GM18867 (cell line): ENCODE data around the gene CMC4.

ENCODE experiments used
- ATAC-seq: cut with Tn5 transposase; IDR thresholded peaks from one replicate; pipeline ENCODE4 v1.9.1; 2021; ENCODE audit warnings: mild to moderate bottlenecking, moderate library complexity; ENCODE audit not compliant: unreplicated experiment

The CMC4 gene

GRCh38 chrX:155070975-155071693 lies at the start of gene CMC4, which contains the start of the genes BRCC3 and MTCP1:
TSS of gene CMC4 (minus strand) at chrX:155071136. CDS start at chrX:155064023, 7,113 bp downstream.
TSS of gene BRCC3 (plus strand) at chrX:155071508. CDS start at chrX:155071528, 20 bp downstream.
TSS of gene MTCP1 (minus strand) at chrX:155071136. CDS start at chrX:155066010, 5,126 bp downstream.
- ATAC-seq: peak; percentile 89

DNA sequence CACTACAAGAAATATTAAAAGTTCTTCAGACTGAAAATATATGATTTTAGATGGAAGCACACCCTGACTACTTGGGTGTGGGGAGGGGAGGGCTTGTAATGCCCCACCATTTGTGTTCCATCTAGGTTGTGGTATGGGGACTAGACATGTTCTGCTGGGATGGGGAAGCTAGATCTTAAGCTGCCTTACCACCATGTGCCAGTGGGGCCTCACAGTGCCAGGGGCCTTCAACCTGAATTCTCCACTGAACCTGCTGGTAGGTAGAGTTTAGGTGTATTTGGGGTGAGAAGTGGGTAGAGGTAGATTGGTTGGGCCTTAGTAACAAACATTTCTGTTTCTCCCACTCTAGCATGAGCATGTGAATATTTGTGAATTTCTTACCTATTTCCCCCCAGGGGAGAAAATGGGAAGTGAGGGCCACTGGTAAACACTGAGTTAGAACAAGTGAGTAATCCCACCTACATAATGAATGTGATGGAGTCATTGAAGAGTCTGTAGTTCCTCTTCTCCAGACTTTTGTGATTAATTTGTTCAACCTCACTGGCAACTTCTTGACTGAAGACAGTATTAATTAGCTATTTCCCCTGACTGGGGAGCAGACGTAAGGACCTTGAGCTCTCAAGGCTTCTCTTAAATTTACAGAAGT lies 44.4 kb upstream of the CMC4 start:
- no peak for ATAC-seq

GRCh38 chrX:155113097-155113496 lies 42.2 kb upstream of the CMC4 start:
- ATAC-seq: no peak

GRCh38 chrX:155112171-155112570 lies 41.2 kb upstream of the CMC4 start:
- no peak for ATAC-seq

DNA sequence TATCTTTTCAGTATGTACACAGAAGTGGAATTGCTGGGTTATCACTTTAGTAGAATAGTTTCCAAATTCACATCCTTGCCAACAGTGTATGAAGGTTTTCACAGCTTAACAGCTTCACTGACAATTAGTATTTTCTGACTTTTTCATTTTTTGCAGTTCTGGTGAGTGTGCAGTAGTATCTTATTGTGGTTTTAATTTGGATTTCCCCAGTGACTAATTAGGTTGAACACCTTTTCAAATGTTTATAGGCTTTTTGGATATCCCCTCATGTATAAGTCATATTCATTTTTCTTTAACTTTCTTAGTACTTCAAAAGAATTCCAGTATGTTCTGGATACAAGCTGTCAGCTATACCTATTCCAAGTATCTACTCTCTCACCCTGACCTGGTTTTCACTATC lies 37.5 kb upstream of the CMC4 start:
- no peak for ATAC-seq

GRCh38 chrX:155105919-155106318 lies 35.0 kb upstream of the CMC4 start:
- ATAC-seq: no peak

DNA sequence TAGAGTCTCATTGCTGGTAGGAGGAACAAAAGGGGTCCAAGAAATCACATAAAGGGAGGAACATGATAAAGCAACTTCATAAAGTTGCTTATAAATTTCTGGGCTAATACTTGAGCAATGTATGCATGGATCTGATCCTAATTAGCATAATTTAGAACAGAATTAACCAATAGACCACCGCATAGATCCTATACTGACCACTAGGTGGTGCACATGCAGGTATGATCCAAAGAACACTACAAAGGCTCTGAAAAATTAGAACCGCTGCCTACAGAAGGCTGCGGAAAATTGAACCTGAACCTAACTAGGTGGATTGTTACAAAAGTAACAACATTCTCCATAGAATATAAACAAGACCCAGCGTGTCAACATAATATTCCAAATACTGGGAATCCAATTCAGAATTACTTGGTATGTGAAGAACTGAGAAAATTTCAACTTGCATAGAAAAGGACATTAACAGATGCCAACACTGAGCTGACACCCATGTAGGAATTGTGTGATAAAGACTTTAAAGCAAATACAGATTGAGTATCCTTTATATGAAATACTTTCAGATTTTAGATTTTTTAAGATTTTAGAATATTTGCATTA lies 23.6 kb upstream of the CMC4 start:
- ATAC-seq: peak; percentile 81

DNA sequence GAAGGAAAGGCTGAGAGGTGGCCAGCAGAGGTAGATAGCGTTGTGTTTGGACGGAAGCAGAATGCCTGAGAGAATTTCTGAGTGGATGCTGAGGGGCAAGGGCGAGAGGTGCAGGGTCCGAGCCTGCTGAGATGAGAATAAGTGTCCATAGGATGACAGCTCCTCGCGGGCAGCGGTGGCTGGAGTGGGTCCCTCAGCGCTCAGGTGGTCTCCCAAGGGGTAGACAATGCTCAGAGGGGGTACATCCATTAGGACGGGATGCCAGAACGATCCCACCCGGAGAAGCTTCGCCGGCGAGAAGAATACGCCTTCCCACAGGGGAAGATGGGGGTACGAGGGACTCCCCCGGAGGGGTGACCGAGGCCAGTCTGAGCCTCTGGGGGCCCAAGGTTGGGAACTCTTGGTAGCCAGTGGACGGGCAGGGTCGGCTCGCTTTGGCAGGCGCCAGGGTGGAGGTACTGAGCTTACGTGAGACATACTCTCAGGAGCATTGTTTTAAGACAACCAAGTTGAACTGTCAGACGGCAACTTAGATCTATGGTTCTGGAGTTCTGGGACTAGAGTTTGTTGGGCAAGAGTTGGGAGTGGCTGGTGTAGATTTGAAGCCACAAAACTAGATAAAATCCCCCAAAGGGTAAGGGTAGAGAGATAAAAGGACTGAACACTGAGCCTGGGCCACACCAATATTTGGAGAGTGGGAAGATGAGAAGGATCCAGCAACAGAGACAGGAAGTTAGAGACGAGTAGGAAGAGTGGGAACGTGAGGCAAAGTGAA lies 16.2 kb upstream of the CMC4 start:
- ATAC-seq: no peak

DNA sequence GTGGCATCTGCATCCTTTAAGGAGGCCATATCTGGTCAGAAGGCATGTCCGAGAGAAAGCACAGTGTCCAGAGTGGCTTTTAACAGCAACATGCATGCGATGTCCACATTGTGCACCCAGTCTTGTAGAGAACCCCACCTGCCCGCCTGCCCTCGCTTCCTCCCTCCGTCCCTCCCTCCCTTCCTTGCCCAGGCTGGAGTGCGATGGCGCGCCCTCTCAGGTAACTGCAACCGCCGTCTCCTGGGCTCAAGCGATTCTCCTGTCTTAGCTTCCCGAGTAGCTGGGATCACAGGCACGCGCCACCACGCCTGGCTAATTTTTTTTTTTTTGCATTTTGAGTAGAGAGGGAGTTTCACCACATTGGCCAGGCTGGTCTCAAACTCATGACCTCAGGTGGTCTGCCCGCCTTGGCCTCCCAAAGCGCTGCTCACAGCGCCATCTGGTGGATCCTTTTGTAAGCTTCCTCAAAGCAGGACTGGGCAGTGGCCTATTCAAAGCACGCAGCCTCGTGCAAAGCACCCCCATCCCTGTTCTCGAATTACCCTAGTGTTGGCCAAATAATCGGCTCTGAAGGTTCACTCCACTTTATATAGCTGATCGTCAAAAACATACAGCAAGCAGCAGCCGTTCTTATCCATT lies 15.4 kb upstream of the CMC4 start:
- no peak for ATAC-seq

DNA sequence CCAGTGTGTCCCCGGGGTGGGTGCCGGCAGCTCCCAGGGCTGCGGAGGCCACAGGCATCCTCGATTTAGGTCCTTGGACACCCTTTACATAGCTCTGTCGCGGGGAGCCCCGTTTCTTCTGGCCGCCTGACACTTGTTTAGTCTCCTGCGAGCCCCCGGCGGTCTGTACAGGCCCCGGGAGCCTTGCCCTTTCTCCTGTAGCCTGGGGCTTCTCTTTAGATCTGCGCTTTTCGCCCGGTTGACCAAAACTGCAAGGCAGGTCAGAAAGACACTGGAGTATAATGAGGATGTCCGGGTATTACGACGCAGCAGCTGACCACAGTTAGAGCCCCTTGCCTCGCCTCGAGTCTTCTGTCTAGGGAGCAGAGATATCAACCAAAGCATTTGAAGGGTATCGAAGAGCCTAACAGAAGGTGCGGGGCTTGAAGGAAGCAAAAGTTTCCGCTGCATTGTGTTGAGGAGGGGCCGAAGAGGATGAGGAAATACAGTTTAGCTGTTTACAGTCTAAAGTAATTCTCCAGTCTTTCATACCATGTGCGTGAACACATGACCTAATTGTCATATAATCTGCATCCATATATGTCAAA lies 851 bp upstream of the CMC4 start:
- ATAC-seq: no peak

- ATAC-seq: peak; percentile 21
These were observed 317 bp downstream of the CMC4 start for GRCh38 chrX:155070663-155070974.

- no peak for ATAC-seq
These were observed 898 bp downstream of the CMC4 start for GRCh38 chrX:155070038-155070437.

DNA sequence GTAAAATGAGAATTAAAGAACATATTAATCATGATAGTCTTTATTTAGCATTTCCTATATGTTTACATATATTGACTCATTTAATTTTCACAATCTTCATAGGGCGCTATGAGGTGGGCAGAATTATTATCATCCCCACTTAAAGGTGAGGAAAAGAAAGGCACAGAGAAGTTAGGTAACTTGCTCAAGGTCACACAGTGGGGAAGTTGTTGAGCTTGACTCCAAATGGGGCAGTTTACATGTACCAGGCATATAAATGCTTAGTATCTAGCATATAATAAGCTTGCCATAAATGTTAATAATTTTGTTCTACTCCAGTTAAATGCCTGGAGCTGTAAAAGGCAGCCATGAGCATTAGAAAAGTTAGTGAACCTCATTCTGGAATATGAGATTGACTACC lies 1.5 kb downstream of the CMC4 start:
- no peak for ATAC-seq

DNA sequence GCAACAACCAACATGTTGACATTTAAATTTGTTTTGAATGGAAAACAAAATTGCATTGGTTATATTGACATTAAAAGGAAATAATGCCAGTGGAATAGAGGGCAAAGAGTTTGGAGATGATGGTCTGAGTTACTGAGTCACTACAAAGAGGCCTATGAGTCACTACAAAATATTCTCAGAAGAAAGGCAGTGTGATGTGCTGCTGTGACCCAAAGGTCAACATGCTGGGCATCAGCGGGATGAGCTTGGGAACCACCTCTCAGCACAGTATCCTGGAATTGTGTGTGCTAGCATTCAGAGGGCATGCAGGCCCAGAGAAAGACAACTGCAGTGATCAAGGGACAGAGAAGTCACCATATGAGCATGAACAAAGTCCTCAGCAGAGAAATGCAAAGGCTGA lies 2.8 kb downstream of the CMC4 start:
- ATAC-seq: no peak

- no peak for ATAC-seq
These were observed 5.8 kb downstream of the CMC4 start for GRCh38 chrX:155065035-155065734.

GRCh38 chrX:155061760-155062159 lies 9.2 kb downstream of the CMC4 start:
- ATAC-seq: no peak

GRCh38 chrX:155056877-155057792 lies 13.8 kb downstream of the CMC4 start:
- ATAC-seq: peak; percentile 92

DNA sequence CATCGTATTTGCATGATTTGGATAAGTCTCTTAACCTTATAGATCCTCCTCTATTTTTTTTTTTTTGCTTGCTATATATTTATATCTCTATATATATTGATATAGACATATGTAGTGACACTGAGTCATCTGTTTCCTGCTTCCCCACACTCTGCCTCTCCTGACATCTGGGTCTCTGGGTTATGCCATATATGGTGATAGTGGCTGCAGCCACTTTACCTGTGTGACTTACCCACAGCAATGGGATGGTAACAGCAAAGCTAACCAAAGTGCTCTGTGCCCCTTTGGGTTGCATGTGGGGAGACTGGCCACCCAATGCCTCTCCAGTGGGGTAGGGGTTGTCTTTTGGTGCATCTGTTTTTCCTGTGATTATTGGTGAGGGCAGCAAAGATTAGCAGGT lies 14.5 kb downstream of the CMC4 start:
- ATAC-seq: no peak

DNA sequence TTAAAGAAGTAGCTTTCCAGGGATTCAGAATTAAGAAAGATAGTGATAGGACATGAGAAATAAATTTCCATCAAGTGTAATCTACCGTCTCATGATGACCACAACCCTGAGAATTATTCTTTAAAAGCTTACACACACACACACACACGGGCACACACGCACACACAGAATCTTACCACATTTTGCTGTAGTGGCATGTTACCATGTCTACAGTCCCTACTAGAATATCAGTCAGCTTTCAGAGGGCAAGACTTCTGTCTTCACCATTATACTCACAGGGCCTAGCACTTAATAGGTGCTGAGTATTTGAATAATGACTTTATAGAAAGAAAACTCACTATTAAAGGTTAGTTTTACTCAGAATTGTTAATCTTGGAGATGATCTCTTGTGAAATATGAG lies 15.4 kb downstream of the CMC4 start:
- ATAC-seq: no peak
